ENCODE measurements around the gene TNFSF12. TPM values are rescaled to one million over a fixed set of nuclear protein-coding genes. Genes with fewer than 3 reads are reported as not detected.

The TNFSF12 gene
- total and polyA plus RNA-seq, 2 donors from 2014 or later = 48.0 to 61.8 TPM

DNA sequence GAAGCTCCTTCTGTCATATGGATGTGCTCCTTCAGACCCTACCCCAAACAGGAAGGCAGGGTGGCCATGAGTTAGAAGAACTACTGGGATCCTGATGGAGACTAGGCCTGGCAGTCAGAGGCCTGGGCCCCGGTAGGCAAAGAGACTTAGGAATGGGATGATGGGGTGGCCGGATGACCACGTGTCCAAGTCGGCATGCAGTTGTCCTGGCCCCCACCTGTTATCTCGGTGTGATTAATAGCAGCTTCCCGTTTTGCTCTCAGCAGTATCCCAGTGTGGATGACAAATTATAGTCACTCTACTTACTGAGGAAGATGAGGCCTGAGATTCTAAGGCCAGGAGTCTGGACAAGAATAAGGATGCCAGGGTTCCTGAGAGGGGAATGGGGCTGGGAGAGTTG is 1.5 kb downstream of the TNFSF12 start:
- Histone ChIP-seq H3K9me3 (ENCODE audit: control insufficient read depth in 2 of 3, insufficient read depth in 1 of 3, low read length in 3 of 3) (no peaks in the 10 kb centered on the region), H3K27ac (ENCODE audit: low read depth in 2 of 2, low read length in 2 of 2) (no peak overlapping the region)
- FAIRE-seq = no peak

DNA sequence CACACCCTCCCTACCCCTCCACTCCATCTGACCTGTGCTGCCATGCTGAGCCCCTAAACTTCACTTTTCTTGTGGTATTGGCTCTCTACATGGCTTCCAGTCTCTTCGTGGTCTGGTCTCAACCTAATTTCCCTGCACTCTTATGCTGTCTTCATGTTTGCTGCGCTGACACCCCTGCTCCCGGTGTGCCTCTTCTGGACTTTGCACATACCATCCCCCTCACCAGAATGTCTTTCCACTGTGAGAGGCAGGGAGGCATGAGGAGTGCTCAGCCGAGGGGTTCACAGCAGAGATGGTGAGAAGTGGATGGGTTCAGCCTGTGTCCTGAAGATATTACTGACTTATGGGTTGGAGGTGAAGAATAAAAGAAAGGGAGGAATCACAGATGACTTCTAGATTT is 2.5 kb downstream of the TNFSF12 start:
- Histone ChIP-seq H3K36me3 (ENCODE audit: control insufficient read depth in 2 of 3, insufficient read depth in 3 of 3, low read length in 3 of 3) (no peaks in the 10 kb centered on the region), H3K27me3 (ENCODE audit: control insufficient read depth, insufficient read depth, low read length) (no peaks in the 10 kb centered on the region), H3K27ac (ENCODE audit: low read depth in 2 of 2, low read length in 2 of 2) (peak overlapping the region in 1 of 2 donors; percentile 16), H3K4me1 (ENCODE audit: control insufficient read depth in 2 of 3, insufficient read depth in 2 of 3, low read depth in 1 of 3, low read length in 3 of 3) (peaks cover 0 to 17% (median 10%) of the 10 kb centered on the region in 3 donors), H3K4me3 (ENCODE audit: low read length in 3 of 3) (no peak overlapping the region), H3K9me3 (ENCODE audit: control insufficient read depth in 2 of 3, insufficient read depth in 1 of 3, low read length in 3 of 3) (no peaks in the 10 kb centered on the region), H3K9ac (ENCODE audit: low read length in 3 of 3) (no peak overlapping the region)
- intact Hi-C loops (cut with DNase I) = no loop called here
- DNase-seq (peak in 1 of 5 donors; percentile 66), FAIRE-seq (no peak)
- TF ChIP-seq, protein P1, sequence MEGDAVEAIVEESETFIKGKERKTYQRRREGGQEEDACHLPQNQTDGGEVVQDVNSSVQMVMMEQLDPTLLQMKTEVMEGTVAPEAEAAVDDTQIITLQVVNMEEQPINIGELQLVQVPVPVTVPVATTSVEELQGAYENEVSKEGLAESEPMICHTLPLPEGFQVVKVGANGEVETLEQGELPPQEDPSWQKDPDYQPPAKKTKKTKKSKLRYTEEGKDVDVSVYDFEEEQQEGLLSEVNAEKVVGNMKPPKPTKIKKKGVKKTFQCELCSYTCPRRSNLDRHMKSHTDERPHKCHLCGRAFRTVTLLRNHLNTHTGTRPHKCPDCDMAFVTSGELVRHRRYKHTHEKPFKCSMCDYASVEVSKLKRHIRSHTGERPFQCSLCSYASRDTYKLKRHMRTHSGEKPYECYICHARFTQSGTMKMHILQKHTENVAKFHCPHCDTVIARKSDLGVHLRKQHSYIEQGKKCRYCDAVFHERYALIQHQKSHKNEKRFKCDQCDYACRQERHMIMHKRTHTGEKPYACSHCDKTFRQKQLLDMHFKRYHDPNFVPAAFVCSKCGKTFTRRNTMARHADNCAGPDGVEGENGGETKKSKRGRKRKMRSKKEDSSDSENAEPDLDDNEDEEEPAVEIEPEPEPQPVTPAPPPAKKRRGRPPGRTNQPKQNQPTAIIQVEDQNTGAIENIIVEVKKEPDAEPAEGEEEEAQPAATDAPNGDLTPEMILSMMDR (IDR thresholded peaks at IDR 0.05; ENCODE audit: borderline replicate concordance, extremely low read depth, insufficient read depth) = no peak

More for the DNA sequence above, 1.5 kb downstream of the TNFSF12 start:
- TF ChIP-seq, protein P1 (IDR thresholded peaks at IDR 0.05; ENCODE audit: borderline replicate concordance, extremely low read depth, insufficient read depth) = no peak
- DNase-seq = no peak
- Histone ChIP-seq H3K27me3 (ENCODE audit: control insufficient read depth, insufficient read depth, low read length) (no peaks in the 10 kb centered on the region), H3K9ac (ENCODE audit: low read length in 3 of 3) (peak overlapping the region in 1 of 3 donors; percentile 95), H3K4me1 (ENCODE audit: control insufficient read depth in 2 of 3, insufficient read depth in 2 of 3, low read depth in 1 of 3, low read length in 3 of 3) (peaks cover 0 to 17% (median 10%) of the 10 kb centered on the region in 3 donors), H3K36me3 (ENCODE audit: control insufficient read depth in 2 of 3, insufficient read depth in 3 of 3, low read length in 3 of 3) (no peaks in the 10 kb centered on the region), H3K4me3 (ENCODE audit: low read length in 3 of 3) (peak overlapping the region in 1 of 3 donors; percentile 70)
- intact Hi-C loops (cut with DNase I) = no loop called here

DNA sequence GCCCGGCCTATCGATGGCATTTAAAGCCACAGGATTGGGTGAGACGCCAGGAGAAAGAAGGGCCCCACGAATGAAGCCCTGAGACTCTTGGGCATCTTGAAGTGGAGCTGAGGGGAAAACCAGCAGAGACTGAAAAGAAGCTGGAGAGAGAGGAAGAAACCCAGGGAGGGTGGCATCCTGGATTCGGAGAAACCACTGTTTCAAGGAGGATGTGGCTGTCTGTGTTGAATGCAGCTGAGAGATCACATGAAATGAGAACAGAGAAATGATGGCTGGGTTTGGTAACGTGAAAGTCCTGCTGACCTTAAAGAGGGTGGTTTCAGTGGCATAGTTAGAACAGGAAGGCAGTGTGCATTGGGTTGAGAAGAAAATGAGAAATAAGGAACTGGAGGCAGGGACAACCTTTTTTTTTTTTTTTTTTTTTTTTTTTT is 3.8 kb downstream of the TNFSF12 start:
- intact Hi-C loops (cut with DNase I) = no loop called here
- TF ChIP-seq, protein P1 (IDR thresholded peaks at IDR 0.05; ENCODE audit: borderline replicate concordance, extremely low read depth, insufficient read depth) = no peak
- H3K9me3 ChIP-seq (ENCODE audit: control insufficient read depth in 2 of 3, insufficient read depth in 1 of 3, low read length in 3 of 3) = no peaks in the 10 kb centered on the region
- H3K9ac ChIP-seq (ENCODE audit: low read length in 3 of 3) = no peak overlapping the region
- DNase-seq (no peak), FAIRE-seq (no peak)
- peaks cover 0 to 23% (median 14%) of the 10 kb centered on the region in 3 donors for H3K4me1 ChIP-seq (ENCODE audit: control insufficient read depth in 2 of 3, insufficient read depth in 2 of 3, low read depth in 1 of 3, low read length in 3 of 3)
- H3K4me3 ChIP-seq (ENCODE audit: low read length in 3 of 3) = no peak overlapping the region
- H3K27ac ChIP-seq (ENCODE audit: low read depth in 2 of 2, low read length in 2 of 2) = no peak overlapping the region
- no peaks in the 10 kb centered on the region for H3K27me3 ChIP-seq (ENCODE audit: control insufficient read depth, insufficient read depth, low read length)
- H3K36me3 ChIP-seq (ENCODE audit: control insufficient read depth in 2 of 3, insufficient read depth in 3 of 3, low read length in 3 of 3) = no peaks in the 10 kb centered on the region

DNA sequence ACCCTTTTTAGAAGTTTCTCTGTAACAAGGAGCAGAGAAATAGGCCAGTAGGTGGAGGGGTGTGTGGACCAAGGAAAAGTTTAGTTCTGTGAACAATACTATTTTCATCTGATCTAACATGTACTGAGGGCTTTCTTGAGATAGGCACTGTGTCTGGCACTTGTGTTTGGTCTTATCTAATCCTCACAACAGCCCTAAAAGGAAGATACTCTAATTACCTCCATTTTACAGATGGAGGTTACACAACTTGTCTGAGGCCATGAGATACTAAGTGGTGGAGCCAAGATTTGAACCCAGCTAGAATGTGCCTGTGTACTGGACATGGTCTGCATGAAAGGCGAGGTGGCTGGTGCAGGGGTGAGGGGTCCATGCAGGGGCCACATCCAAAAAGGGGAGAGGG is 4.5 kb downstream of the TNFSF12 start:
- intact Hi-C loops (cut with DNase I) = no loop called here
- H3K4me3 ChIP-seq (ENCODE audit: low read length in 3 of 3) = no peak overlapping the region
- H3K9me3 ChIP-seq (ENCODE audit: control insufficient read depth in 2 of 3, insufficient read depth in 1 of 3, low read length in 3 of 3) = no peaks in the 10 kb centered on the region
- no peaks in the 10 kb centered on the region for H3K36me3 ChIP-seq (ENCODE audit: control insufficient read depth in 2 of 3, insufficient read depth in 3 of 3, low read length in 3 of 3)
- H3K9ac ChIP-seq (ENCODE audit: low read length in 3 of 3) = no peak overlapping the region
- H3K27ac ChIP-seq (ENCODE audit: low read depth in 2 of 2, low read length in 2 of 2) = no peak overlapping the region
- H3K27me3 ChIP-seq (ENCODE audit: control insufficient read depth, insufficient read depth, low read length) = no peaks in the 10 kb centered on the region
- TF ChIP-seq, protein P1 (IDR thresholded peaks at IDR 0.05; ENCODE audit: borderline replicate concordance, extremely low read depth, insufficient read depth) = no peak
- DNase-seq (no peak), FAIRE-seq (no peak)
- H3K4me1 ChIP-seq (ENCODE audit: control insufficient read depth in 2 of 3, insufficient read depth in 2 of 3, low read depth in 1 of 3, low read length in 3 of 3) = peaks cover 0 to 27% (median 17%) of the 10 kb centered on the region in 3 donors
